GM12878 (cell line): Measurements from ENCODE around the gene TARS3. TPM values are rescaled to one million over a fixed set of nuclear protein-coding genes. Genes with fewer than 3 reads are reported as not detected.

Experiments used
- ATAC-seq: fragments of 200-7000 bp; cut with Tn5 transposase; 3 replicates; pipeline ENCODE4 v1.9.1; 2020; ENCODE audit warnings: mild to moderate bottlenecking, moderate library complexity
- BruUV-seq: library from RNA; stranded (reverse); fragments of 400-500 nt; replicated peaks from 2 replicates; lab custom pipeline; 2021; lab: Mats Ljungman, UMichigan
- CTCF ChIA-PET: fragments of 300-600 bp; sonication (Branson Sonifier 250); formaldehyde crosslinking; extraction: SDS; loops from one replicate; lab custom pipeline; 2021; ENCODE audit warnings: inconsistent platforms; lab: Yijun Ruan, JAX
- POLR2A ChIA-PET: fragments of 350-600 bp; formaldehyde crosslinking; extraction: SDS; loops from one replicate; lab custom pipeline; 2021; ENCODE audit warnings: inconsistent platforms; lab: Charles Lee
- RAD21 ChIA-PET: fragments of 300-600 bp; sonication (Branson Sonifier 250); formaldehyde crosslinking; loops from one replicate; lab custom pipeline; 2023; ENCODE audit warnings: antibody characterized with exemption; ENCODE audit not compliant: unreplicated experiment; lab: Charles Lee
- SMC1A ChIA-PET: fragments of 300-600 bp; sonication (Branson Sonifier 250); formaldehyde crosslinking; loops from one replicate; lab custom pipeline; 2023; ENCODE audit not compliant: unreplicated experiment, uncharacterized antibody; lab: Charles Lee
- DNase-seq: peaks from one replicate; pipeline ENCODE4 v3.0.0-alpha.2; 2011; ENCODE audit warnings: low read depth, low spot score
- FAIRE-seq: peaks from 3 replicates; lab custom pipeline; 2011; peaks lifted over from hg19 to GRCh38; lab: Jason Lieb, UNC
- H2AFZ ChIP-seq: 2 replicates; pipeline ENCODE4 v1.6.0; 2011; ENCODE audit warnings: low read depth, low read length, control low read depth; ENCODE audit not compliant: control insufficient read depth
- H3K27ac ChIP-seq: 2 replicates; pipeline ENCODE4 v1.5.1; 2011; ENCODE audit warnings: control low read depth; ENCODE audit not compliant: control insufficient read depth, insufficient read depth
- H3K27me3 ChIP-seq, 2 experiments: replicated peaks in 1 of 2; 2 replicates each; pipeline versions ENCODE4 v1.6.0 to v1.6.1; 2011; ENCODE audit warnings: low read length in 1 of 2; ENCODE audit not compliant: control insufficient read depth in 2 of 2, insufficient read depth in 2 of 2
- H3K36me3 ChIP-seq, 2 experiments: 2 replicates each; pipeline ENCODE4 v1.5.1; 2011; ENCODE audit warnings: low read length in 1 of 2; ENCODE audit not compliant: control insufficient read depth in 2 of 2, insufficient read depth in 2 of 2
- H3K4me1 ChIP-seq: 2 replicates; pipeline ENCODE4 v1.6.1; 2011; ENCODE audit warnings: mild to moderate bottlenecking, low read length, moderate library complexity, mixed read lengths; ENCODE audit not compliant: control insufficient read depth, insufficient read depth
- H3K4me2 ChIP-seq: 2 replicates; pipeline ENCODE4 v1.6.0; 2011; ENCODE audit warnings: control low read depth; ENCODE audit not compliant: control insufficient read depth, insufficient read depth
- H3K4me3 ChIP-seq: fragments of 200-600 bp; sonication (generic); 2 replicates; pipeline ENCODE4 v1.5.1; 2016
- H3K79me2 ChIP-seq: 2 replicates; pipeline ENCODE4 v1.6.0; 2011; ENCODE audit warnings: low read length; ENCODE audit not compliant: control insufficient read depth, insufficient read depth
- H3K9ac ChIP-seq: 2 replicates; pipeline ENCODE4 v1.8.0; 2011; ENCODE audit warnings: low read length, control low read depth, mixed read lengths; ENCODE audit not compliant: control insufficient read depth, insufficient read depth
- H3K9me3 ChIP-seq: replicated peaks from 3 replicates; pipeline ENCODE4 v1.5.1; 2011; ENCODE audit warnings: mild to moderate bottlenecking, low read length; ENCODE audit not compliant: control insufficient read depth, insufficient read depth
- H4K20me1 ChIP-seq: 2 replicates; pipeline ENCODE4 v1.6.0; 2011; ENCODE audit not compliant: control insufficient read depth, insufficient read depth
- CHD1 ChIP-seq: IDR thresholded peaks from 2 replicates; pipeline ENCODE4 v1.6.1; 2012; ENCODE audit warnings: low read depth, low read length, improper control_type of control experiment
- CHD4 ChIP-seq: fragments of 200-600 bp; sonication (generic); IDR thresholded peaks from 2 replicates; pipeline ENCODE4 v1.6.1; 2016; ENCODE audit warnings: mild to moderate bottlenecking
- E2F8 ChIP-seq: fragments of 450-650 bp; IDR thresholded peaks from 2 replicates; pipeline ENCODE4 v1.6.1; 2018; ENCODE audit warnings: mild to moderate bottlenecking, low read depth, moderate library complexity; ENCODE audit not compliant: partially characterized antibody
- HDAC6 ChIP-seq: fragments of 200-600 bp; sonication (generic); IDR thresholded peaks from one replicate; pipeline ENCODE4 v1.8.0; 2017; ENCODE audit warnings: antibody characterized with exemption; ENCODE audit not compliant: unreplicated experiment
- HSF1 ChIP-seq: fragments of 150-350 bp; IDR thresholded peaks from 2 replicates; pipeline ENCODE4 v1.6.1; 2014; ENCODE audit warnings: mild to moderate bottlenecking, low read depth, low read length
- IRF3 ChIP-seq: fragments of 450-650 bp; IDR thresholded peaks from 2 replicates; pipeline ENCODE4 v1.6.1; 2014; ENCODE audit warnings: mild to moderate bottlenecking
- IRF5 ChIP-seq: fragments of 450-650 bp; IDR thresholded peaks from 2 replicates; pipeline ENCODE4 v1.6.1; 2017; ENCODE audit warnings: borderline replicate concordance
- KLF5 ChIP-seq: fragments of 450-650 bp; IDR thresholded peaks from 2 replicates; pipeline ENCODE4 v1.6.1; 2014; ENCODE audit warnings: mild to moderate bottlenecking; ENCODE audit not compliant: partially characterized antibody
- MTA3 ChIP-seq: IDR thresholded peaks from 2 replicates; pipeline ENCODE4 v1.6.1; 2012; ENCODE audit warnings: low read length, inconsistent platforms, borderline replicate concordance
- NFYB ChIP-seq: IDR thresholded peaks from 2 replicates; pipeline ENCODE4 v1.6.1; 2011; ENCODE audit warnings: low read depth, mild to moderate bottlenecking, low read length, improper control_type of control experiment, moderate library complexity; ENCODE audit not compliant: insufficient read depth
- PBX3 ChIP-seq: IDR thresholded peaks from 2 replicates; pipeline ENCODE4 v1.6.1; 2011; ENCODE audit warnings: mild to moderate bottlenecking, low read depth, low read length, moderate library complexity; ENCODE audit not compliant: insufficient replicate concordance
- PML ChIP-seq: IDR thresholded peaks from 2 replicates; pipeline ENCODE4 v1.6.1; 2012; ENCODE audit warnings: low read length, inconsistent platforms
- POLR2AphosphoS2 ChIP-seq: IDR thresholded peaks from 2 replicates; pipeline ENCODE4 v1.6.1; 2011; ENCODE audit warnings: low read depth, mild to moderate bottlenecking, low read length, improper control_type of control experiment, moderate library complexity
- SIN3A ChIP-seq: IDR thresholded peaks from 2 replicates; pipeline ENCODE4 v1.6.1; 2012; ENCODE audit warnings: low read depth, low read length, improper control_type of control experiment
- ZNF274 ChIP-seq: IDR thresholded peaks from one replicate; pipeline ENCODE4 v1.8.0; 2011; ENCODE audit not compliant: insufficient read length, insufficient read depth
- WGBS: methylation state at CpG from one replicate; pipeline ENCODE4 v1.1.6; 2016; ENCODE audit warnings: low lambda C conversion rate; ENCODE audit not compliant: insufficient replicate concordance, insufficient coverage; ENCODE audit errors: missing lambda C conversion rate; 5-methylcytosine and 5-hydroxymethylcytosine counted together
- in situ Hi-C: fragments of 300-500 bp; cut with MboI; formaldehyde crosslinking; loops from 9 replicates; pipeline ENCODE4 v1.14.3; 2018; ENCODE audit warnings: mixed read lengths
- intact Hi-C: fragments of 100-400 bp; cut with micrococcal nuclease; formaldehyde crosslinking; loops from one replicate; pipeline ENCODE4 v1.14.2; 2022; ENCODE audit not compliant: unreplicated experiment
- polyA plus RNA-seq, 11 experiments: library from polyadenylated mRNA; depleted of rRNA in 4 of 11; unstranded in 6 of 11; stranded (reverse) in 5 of 11; fragments of >200 nt; fragmentation: Nextera tagmentation in 4 of 11; fragmentation: Illumina TruSeq in 1 of 11; extraction: Ambion mirVana in 4 of 11; extraction: Trizol in 1 of 11; gene quantifications; 1 replicate in 1 of 11; 2 replicates in 10 of 11; pipeline versions ENCODE4 v1.2.1 to v1.2.3, GENCODE V29; 2011 to 2016; ENCODE audit warnings: inconsistent platforms in 2 of 11, missing spikeins in 2 of 11, low read depth in 1 of 11
- total RNA-seq, 4 experiments: library from RNA; depleted of rRNA in 3 of 4; stranded (reverse); fragments of >200 nt in 3 of 4; fragmentation: Illumina TruSeq in 1 of 4; extraction: Trizol in 1 of 4; gene quantifications; 2 replicates each; pipeline versions ENCODE4 v1.2.1 to v1.2.3, GENCODE V29; 2013 to 2021

TARS3 gene
- total and polyA plus RNA-seq, 10 of the 15 experiments (the other 5 are each of a cell fraction or from before 2014, with no cell fraction given) = 1.4 to 7.8 (median 5.3) TPM

- TF ChIP-seq HSF1 = no peak
Observed at GRCh38 chr15:101614761-101615160, 109.5 kb downstream of the TARS3 start (continued).

- in situ Hi-C loops (no loop called here), intact Hi-C loops (no loop called here)
- H3K4me3 ChIP-seq = no peak overlapping the region
- H3K4me1 ChIP-seq = 0 out of 2 replicates have a peak, but pooled peaks cover 1% of the 10 kb centered on the region
- no peak overlapping the region for H3K9ac ChIP-seq
- ChIA-PET CTCF (no interaction called here), RAD21 (no interaction called here), POLR2A (no interaction called here), SMC1A (no interaction called here)
- TF ChIP-seq MTA3 = no peak
- no peak for TF ChIP-seq POLR2AphosphoS2
- no peak for TF ChIP-seq PBX3
- no peak for TF ChIP-seq IRF3
- TF ChIP-seq E2F8 = no peak
- TF ChIP-seq SIN3A = no peak
- TF ChIP-seq KLF5 = no peak
- TF ChIP-seq CHD1 = no peak
- no peak for TF ChIP-seq ZNF274
- TF ChIP-seq IRF5 = no peak
- no peak for TF ChIP-seq NFYB
- no peak for TF ChIP-seq PML
- TF ChIP-seq HDAC6 = no peak
- TF ChIP-seq CHD4 = no peak
- no peak overlapping the region for H3K27ac ChIP-seq
- no TSS peak for BruUV-seq
- FAIRE-seq (no peak), ATAC-seq (no peak), DNase-seq (no peak)
- WGBS = 59% methylated on average over 14 of the region's 14 CpGs
- no peak overlapping the region for H2AFZ ChIP-seq
- no peaks in the 10 kb centered on the region for H4K20me1 ChIP-seq
- H3K79me2 ChIP-seq = no peaks in the 10 kb centered on the region
- H3K36me3 ChIP-seq = peaks cover 0 to 2% of the 10 kb centered on the region in 2 experiments; a peak in 1 of 4 replicates
- H3K9me3 ChIP-seq = no peaks in the 10 kb centered on the region
- H3K27me3 ChIP-seq = no peaks in the 10 kb centered on the region
- H3K4me2 ChIP-seq = no peak overlapping the region
Observed at GRCh38 chr15:101614001-101614585, 110.2 kb downstream of the TARS3 start.
